ENCODE measurements around the gene GRID1.

The GRID1 gene

GRCh38 chr10:85648279-85648754, 718.3 kb downstream of the GRID1 start:
- peak; percentile 49 for DNase-seq (ENCODE audit: low read depth)
- no peak for TF ChIP-seq CTCF (conservative IDR thresholded peaks at IDR 0.05; ENCODE audit: control insufficient read depth, insufficient read depth, low read depth, low read length)
- H3K4me3 ChIP-seq (ENCODE audit: control insufficient read depth, low read depth, low read length): no peak overlapping the region

GRCh38 chr10:85647741-85648140, 718.9 kb downstream of the GRID1 start:
- no peak overlapping the region for H3K4me3 ChIP-seq (ENCODE audit: control insufficient read depth, low read depth, low read length)
- no peak for TF ChIP-seq CTCF (conservative IDR thresholded peaks at IDR 0.05; ENCODE audit: control insufficient read depth, insufficient read depth, low read depth, low read length)
- DNase-seq (ENCODE audit: low read depth): no peak

GRCh38 chr10:85645926-85646711, 720.5 kb downstream of the GRID1 start:
- H3K4me3 ChIP-seq (ENCODE audit: control insufficient read depth, low read depth, low read length): no peak overlapping the region
- no peak for TF ChIP-seq CTCF (conservative IDR thresholded peaks at IDR 0.05; ENCODE audit: control insufficient read depth, insufficient read depth, low read depth, low read length)
- peak; percentile 80 for DNase-seq (ENCODE audit: low read depth)

- no peak overlapping the region for H3K4me3 ChIP-seq (ENCODE audit: control insufficient read depth, low read depth, low read length)
- DNase-seq (ENCODE audit: low read depth): peak; percentile 18
- no peak for TF ChIP-seq CTCF (conservative IDR thresholded peaks at IDR 0.05; ENCODE audit: control insufficient read depth, insufficient read depth, low read depth, low read length)
Observed at GRCh38 chr10:85645053-85645452, 721.5 kb downstream of the GRID1 start.

- peak; percentile 25 for DNase-seq (ENCODE audit: low read depth)
- H3K4me3 ChIP-seq (ENCODE audit: control insufficient read depth, low read depth, low read length): no peak overlapping the region
- no peak for TF ChIP-seq CTCF (conservative IDR thresholded peaks at IDR 0.05; ENCODE audit: control insufficient read depth, insufficient read depth, low read depth, low read length)
Observed at GRCh38 chr10:85643845-85644525, 722.6 kb downstream of the GRID1 start.

- H3K4me3 ChIP-seq (ENCODE audit: control insufficient read depth, low read depth, low read length): no peak overlapping the region
- TF ChIP-seq CTCF (conservative IDR thresholded peaks at IDR 0.05; ENCODE audit: control insufficient read depth, insufficient read depth, low read depth, low read length): no peak
- no peak for DNase-seq (ENCODE audit: low read depth)
Observed at GRCh38 chr10:85643171-85643844, 723.3 kb downstream of the GRID1 start.

Measured in fibroblast of mammary gland (primary cell).